ENCODE measurements around the gene ALK. TPM values are rescaled to one million over a fixed set of nuclear protein-coding genes. Genes with fewer than 3 reads are reported as not detected.

ALK gene
- total RNA-seq, 1 experiment from 2014 or later, result 14.7 TPM

DNA sequence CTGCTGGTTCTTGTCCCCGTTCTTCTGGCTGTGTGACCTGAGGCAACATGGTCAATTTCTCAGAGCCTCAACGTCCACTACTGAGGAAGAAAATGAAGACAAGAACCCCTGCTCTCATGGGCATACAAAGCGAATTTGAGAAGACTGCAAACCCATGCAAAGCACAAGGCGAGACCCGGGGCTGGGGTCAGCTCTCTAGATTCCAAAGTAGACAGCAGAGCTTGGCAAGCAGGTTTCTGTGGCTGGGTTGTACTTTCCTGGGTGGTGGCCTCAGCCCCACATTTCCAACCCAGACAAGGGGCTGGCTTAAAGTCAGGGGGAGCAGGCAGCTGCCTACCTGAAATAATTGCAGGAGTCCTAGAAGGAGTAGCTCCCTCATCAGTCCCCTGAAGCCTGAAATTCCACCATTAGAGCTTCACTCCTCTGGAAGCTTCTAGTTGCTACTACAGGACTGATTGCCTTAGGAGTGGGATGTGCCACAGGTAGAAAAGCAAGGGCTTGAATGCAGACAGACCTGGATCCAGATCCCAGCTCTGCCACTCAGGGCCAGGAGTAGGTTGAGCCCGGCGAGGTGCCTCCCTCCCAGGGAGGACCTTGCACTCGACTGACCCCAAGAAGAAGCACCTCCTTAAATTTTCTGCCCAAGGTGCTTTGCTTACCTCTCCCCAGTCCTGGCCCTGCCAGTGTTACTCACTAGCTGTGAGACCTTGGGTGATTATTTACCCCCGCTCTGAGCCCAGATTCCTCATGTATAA, 678.6 kb downstream of the ALK start:
- no peak for TF ChIP-seq EZH2 (IDR thresholded peaks at IDR 0.05; ENCODE audit: borderline replicate concordance, low read depth, low read length, poor library complexity, severe bottlenecking)
- TF ChIP-seq, protein P1, sequence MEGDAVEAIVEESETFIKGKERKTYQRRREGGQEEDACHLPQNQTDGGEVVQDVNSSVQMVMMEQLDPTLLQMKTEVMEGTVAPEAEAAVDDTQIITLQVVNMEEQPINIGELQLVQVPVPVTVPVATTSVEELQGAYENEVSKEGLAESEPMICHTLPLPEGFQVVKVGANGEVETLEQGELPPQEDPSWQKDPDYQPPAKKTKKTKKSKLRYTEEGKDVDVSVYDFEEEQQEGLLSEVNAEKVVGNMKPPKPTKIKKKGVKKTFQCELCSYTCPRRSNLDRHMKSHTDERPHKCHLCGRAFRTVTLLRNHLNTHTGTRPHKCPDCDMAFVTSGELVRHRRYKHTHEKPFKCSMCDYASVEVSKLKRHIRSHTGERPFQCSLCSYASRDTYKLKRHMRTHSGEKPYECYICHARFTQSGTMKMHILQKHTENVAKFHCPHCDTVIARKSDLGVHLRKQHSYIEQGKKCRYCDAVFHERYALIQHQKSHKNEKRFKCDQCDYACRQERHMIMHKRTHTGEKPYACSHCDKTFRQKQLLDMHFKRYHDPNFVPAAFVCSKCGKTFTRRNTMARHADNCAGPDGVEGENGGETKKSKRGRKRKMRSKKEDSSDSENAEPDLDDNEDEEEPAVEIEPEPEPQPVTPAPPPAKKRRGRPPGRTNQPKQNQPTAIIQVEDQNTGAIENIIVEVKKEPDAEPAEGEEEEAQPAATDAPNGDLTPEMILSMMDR (conservative IDR thresholded peaks at IDR 0.05; ENCODE audit: low read depth, low read length), result no peak
- no peaks in the 10 kb centered on the region for H3K9me3 ChIP-seq (ENCODE audit: low read depth, low read length, poor library complexity, severe bottlenecking)
- DNase-seq (ENCODE audit: low spot score), result no peak
- H3K4me3 ChIP-seq (ENCODE audit: low read depth, low read length, poor library complexity, severe bottlenecking), result no peak overlapping the region
- BruUV-seq (replicated peaks), result no TSS peak
- POLR2A ChIA-PET (ENCODE audit: low non-redundant PET), result no interaction called here
- H3K27me3 ChIP-seq (replicated peaks; ENCODE audit: insufficient read depth, low read depth, low read length, poor library complexity), result no peaks in the 10 kb centered on the region
- H3K27ac ChIP-seq (ENCODE audit: low read depth, low read length, poor library complexity, severe bottlenecking), result no peak overlapping the region
- H3K4me1 ChIP-seq (ENCODE audit: insufficient read depth, low read length, poor library complexity, severe bottlenecking), result no peaks in the 10 kb centered on the region
- no peaks in the 10 kb centered on the region for H3K36me3 ChIP-seq (ENCODE audit: insufficient read depth, low read length, poor library complexity, severe bottlenecking)
- CTCF ChIA-PET, result no interaction called here
- intact Hi-C loops (cut with micrococcal nuclease; ENCODE audit: unreplicated experiment), result no loop called here

DNA sequence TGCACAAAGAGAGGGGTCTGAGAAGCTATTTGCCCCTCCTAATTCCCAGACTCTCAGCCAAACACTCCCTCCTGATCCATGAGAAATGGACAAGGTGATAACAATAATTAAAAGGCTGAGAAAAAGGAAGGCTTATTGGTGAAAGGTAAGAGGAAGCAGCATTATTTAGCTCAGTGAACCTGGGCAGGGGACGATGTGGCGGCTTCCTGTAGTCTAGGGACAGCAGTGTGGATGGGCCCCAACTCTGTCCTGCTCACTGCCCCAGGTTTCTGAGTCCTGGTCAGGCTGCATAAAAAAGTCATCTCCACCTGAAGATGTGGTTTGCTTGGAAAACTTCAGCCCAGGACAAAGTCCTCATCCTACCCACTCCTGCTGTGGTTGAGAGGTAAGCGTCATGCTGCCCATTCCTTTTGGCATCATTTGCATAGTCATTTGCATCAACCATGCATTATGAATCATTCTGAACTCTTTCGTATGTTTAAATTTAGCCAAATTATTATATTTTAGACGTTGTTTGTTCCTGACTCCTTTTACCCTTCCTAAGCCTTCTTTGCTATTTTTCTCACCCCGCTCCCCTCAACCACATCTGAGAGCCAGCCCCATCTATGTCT, 679.3 kb downstream of the ALK start:
- no peaks in the 10 kb centered on the region for H3K9me3 ChIP-seq (ENCODE audit: low read depth, low read length, poor library complexity, severe bottlenecking)
- TF ChIP-seq EZH2 (IDR thresholded peaks at IDR 0.05; ENCODE audit: borderline replicate concordance, low read depth, low read length, poor library complexity, severe bottlenecking), result no peak
- TF ChIP-seq, protein P1 (conservative IDR thresholded peaks at IDR 0.05; ENCODE audit: low read depth, low read length), result no peak
- ChIA-PET CTCF (no interaction called here), POLR2A (ENCODE audit: low non-redundant PET) (interaction anchor here (0.5 kb wide), 1 partner anchor 129 kb away, joined by 4 read pairs; no protein-coding TSS in a partner anchor)
- BruUV-seq (replicated peaks), result no TSS peak
- H3K4me1 ChIP-seq (ENCODE audit: insufficient read depth, low read length, poor library complexity, severe bottlenecking), result no peaks in the 10 kb centered on the region
- H3K27me3 ChIP-seq (replicated peaks; ENCODE audit: insufficient read depth, low read depth, low read length, poor library complexity), result no peaks in the 10 kb centered on the region
- no peak for DNase-seq (ENCODE audit: low spot score)
- no peak overlapping the region for H3K4me3 ChIP-seq (ENCODE audit: low read depth, low read length, poor library complexity, severe bottlenecking)
- intact Hi-C loops (cut with micrococcal nuclease; ENCODE audit: unreplicated experiment), result no loop called here
- no peak overlapping the region for H3K27ac ChIP-seq (ENCODE audit: low read depth, low read length, poor library complexity, severe bottlenecking)
- no peaks in the 10 kb centered on the region for H3K36me3 ChIP-seq (ENCODE audit: insufficient read depth, low read length, poor library complexity, severe bottlenecking)

DNA sequence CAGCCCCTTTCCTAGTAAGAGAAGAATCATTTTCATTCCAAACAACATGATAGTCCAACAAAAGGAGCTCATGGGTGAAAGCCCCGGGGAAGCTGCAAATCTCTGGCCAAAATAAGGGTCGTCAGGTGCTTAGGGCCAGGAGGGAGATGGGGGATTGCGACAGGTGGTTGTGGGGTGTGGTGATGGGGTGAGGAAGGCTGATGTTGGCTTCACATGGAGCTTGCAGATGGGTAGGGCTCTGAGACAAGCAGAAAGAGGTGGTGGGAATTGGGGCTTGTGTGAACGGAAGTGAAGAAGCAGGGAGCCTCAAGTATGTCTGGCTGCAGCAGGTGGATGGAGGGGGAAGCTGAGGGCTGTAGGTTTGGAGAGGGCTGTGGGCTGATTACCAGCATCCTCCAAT, 680.0 kb downstream of the ALK start:
- POLR2A ChIA-PET (ENCODE audit: low non-redundant PET), result interaction anchor here (0.5 kb wide), 1 partner anchor 128 kb away, joined by 4 read pairs; no protein-coding TSS in a partner anchor
- no TSS peak for BruUV-seq (replicated peaks)
- TF ChIP-seq, protein P1 (conservative IDR thresholded peaks at IDR 0.05; ENCODE audit: low read depth, low read length), result no peak
- no peak for TF ChIP-seq EZH2 (IDR thresholded peaks at IDR 0.05; ENCODE audit: borderline replicate concordance, low read depth, low read length, poor library complexity, severe bottlenecking)
- Histone ChIP-seq H3K36me3 (ENCODE audit: insufficient read depth, low read length, poor library complexity, severe bottlenecking) (no peaks in the 10 kb centered on the region), H3K9me3 (ENCODE audit: low read depth, low read length, poor library complexity, severe bottlenecking) (no peaks in the 10 kb centered on the region), H3K27ac (ENCODE audit: low read depth, low read length, poor library complexity, severe bottlenecking) (no peak overlapping the region), H3K4me1 (ENCODE audit: insufficient read depth, low read length, poor library complexity, severe bottlenecking) (no peaks in the 10 kb centered on the region), H3K4me3 (ENCODE audit: low read depth, low read length, poor library complexity, severe bottlenecking) (no peak overlapping the region), H3K27me3 (replicated peaks; ENCODE audit: insufficient read depth, low read depth, low read length, poor library complexity) (no peaks in the 10 kb centered on the region)
- CTCF ChIA-PET, result interaction anchor here (1.0 kb wide), 1 partner anchor 68 kb away, joined by 3 read pairs; no protein-coding TSS in a partner anchor
- DNase-seq (ENCODE audit: low spot score), result no peak
- intact Hi-C loops (cut with micrococcal nuclease; ENCODE audit: unreplicated experiment), result no loop called here

Data from A673 (cell line).